SU-DHL-6 (cell line): ENCODE results near the gene TMEM131.

ENCODE experiments used
- H2AFZ ChIP-seq: fragments of 200-600 bp; sonication (generic); 2 replicates; pipeline ENCODE4 v1.6.1; 2014; ENCODE audit warnings: low read depth, mild to moderate bottlenecking, moderate library complexity, mixed read lengths, antibody characterized with exemption, low read length; ENCODE audit not compliant: severe bottlenecking
- H3F3A ChIP-seq: fragments of 200-600 bp; shearing (Covaris generic); 2 replicates; pipeline ENCODE4 v1.6.0; 2016; ENCODE audit warnings: antibody characterized with exemption, mild to moderate bottlenecking; ENCODE audit not compliant: insufficient read depth
- H3K27ac ChIP-seq: fragments of 200-600 bp; sonication (generic); 2 replicates; pipeline ENCODE4 v1.5.1; 2016; ENCODE audit warnings: low read depth, mild to moderate bottlenecking, low read length, moderate library complexity, mixed read lengths
- H3K27me3 ChIP-seq: fragments of 200-600 bp; sonication (generic), shearing (Covaris generic); 2 replicates; pipeline ENCODE4 v1.6.0; 2014; ENCODE audit warnings: mild to moderate bottlenecking, low read length
- H3K36me3 ChIP-seq: fragments of 200-600 bp; sonication (generic); 2 replicates; pipeline ENCODE4 v1.6.1; 2014; ENCODE audit warnings: mild to moderate bottlenecking, low read length, mixed read lengths
- H3K4me2 ChIP-seq: fragments of 300-600, 200-600 bp; shearing (Covaris generic), sonication (generic); 2 replicates; pipeline ENCODE4 v1.6.0; 2014; ENCODE audit warnings: low read length, low read depth, mild to moderate bottlenecking; ENCODE audit not compliant: poor library complexity, severe bottlenecking
- H3K4me3 ChIP-seq: fragments of 200-600 bp; sonication (generic); 2 replicates; pipeline ENCODE4 v1.5.1; 2014; ENCODE audit warnings: antibody characterized with exemption, low read length, mild to moderate bottlenecking, mixed read lengths; ENCODE audit not compliant: insufficient read depth, poor library complexity, severe bottlenecking
- H3K79me2 ChIP-seq: fragments of 200-600 bp; sonication (generic); 2 replicates; pipeline ENCODE4 v1.6.1; 2014; ENCODE audit warnings: mild to moderate bottlenecking, low read length, moderate library complexity; ENCODE audit not compliant: insufficient read depth
- H3K9ac ChIP-seq: fragments of 200-600 bp; sonication (generic); 2 replicates; pipeline ENCODE4 v1.7.0; 2014; ENCODE audit warnings: mild to moderate bottlenecking, low read length
- H3K9me2 ChIP-seq: fragments of 200-600 bp; sonication (generic); replicated peaks from 2 replicates; pipeline ENCODE4 v1.6.1; 2014; ENCODE audit warnings: low read length; ENCODE audit not compliant: insufficient read depth
- H3K9me3 ChIP-seq: fragments of 200-600 bp; sonication (generic); 2 replicates; pipeline ENCODE4 v1.6.1; 2014; ENCODE audit warnings: low read length, mixed read lengths; ENCODE audit not compliant: insufficient read depth
- H4K20me1 ChIP-seq: fragments of 200-600 bp; sonication (generic); 2 replicates; pipeline ENCODE4 v1.6.1; 2014; ENCODE audit warnings: low read depth, mild to moderate bottlenecking, antibody characterized with exemption, low read length, moderate library complexity, mixed read lengths
- CTCF ChIP-seq: fragments of 200-600 bp; sonication (generic); IDR thresholded peaks from one replicate; pipeline ENCODE4 v1.5.1; 2017; ENCODE audit warnings: antibody characterized with exemption, mild to moderate bottlenecking, low read length, moderate library complexity; ENCODE audit not compliant: insufficient read depth, poor library complexity, severe bottlenecking
- EZH2phosphoT487 ChIP-seq: fragments of 200-600 bp; sonication (generic), shearing (Covaris generic); conservative IDR thresholded peaks from 2 replicates; pipeline ENCODE4 v1.6.1; 2018; ENCODE audit warnings: mild to moderate bottlenecking, antibody characterized with exemption, low read length, moderate library complexity, mixed read lengths

The TMEM131 gene

GRCh38 chr2:98029718-98030222 is 34.0 kb upstream of the TMEM131 start:
- H3K27ac ChIP-seq = no peak overlapping the region
- no peaks in the 10 kb centered on the region for H4K20me1 ChIP-seq
- H3K79me2 ChIP-seq = no peaks in the 10 kb centered on the region
- no peak overlapping the region for H3K9ac ChIP-seq
- H3K9me3 ChIP-seq = no peaks in the 10 kb centered on the region
- H3F3A ChIP-seq = peaks cover 20% of the 10 kb centered on the region
- H3K27me3 ChIP-seq = no peaks in the 10 kb centered on the region
- no peaks in the 10 kb centered on the region for H3K9me2 ChIP-seq
- H3K36me3 ChIP-seq = no peaks in the 10 kb centered on the region
- H3K4me2 ChIP-seq = no peak overlapping the region
- no peak for TF ChIP-seq CTCF
- no peak for TF ChIP-seq EZH2phosphoT487
- no peak overlapping the region for H3K4me3 ChIP-seq
- no peak overlapping the region for H2AFZ ChIP-seq

- no peaks in the 10 kb centered on the region for H3K27me3 ChIP-seq
- no peak overlapping the region for H3K27ac ChIP-seq
- no peak overlapping the region for H2AFZ ChIP-seq
- no peak for TF ChIP-seq EZH2phosphoT487
- TF ChIP-seq CTCF = no peak
- no peaks in the 10 kb centered on the region for H3K9me3 ChIP-seq
- H3K9ac ChIP-seq = no peak overlapping the region
- H3K4me3 ChIP-seq = no peak overlapping the region
- H3K4me2 ChIP-seq = no peak overlapping the region
- H3F3A ChIP-seq = peaks cover 20% of the 10 kb centered on the region
- no peaks in the 10 kb centered on the region for H3K9me2 ChIP-seq
- H4K20me1 ChIP-seq = no peaks in the 10 kb centered on the region
- no peaks in the 10 kb centered on the region for H3K79me2 ChIP-seq
- H3K36me3 ChIP-seq = no peaks in the 10 kb centered on the region
These were observed 33.4 kb upstream of the TMEM131 start for GRCh38 chr2:98028931-98029717.

- Histone ChIP-seq H3K79me2 (no peaks in the 10 kb centered on the region), H3K9me2 (no peaks in the 10 kb centered on the region), H2AFZ (no peak overlapping the region), H3F3A (peaks cover 20% of the 10 kb centered on the region), H3K27me3 (no peaks in the 10 kb centered on the region), H3K4me3 (no peak overlapping the region), H3K4me2 (peak overlapping the region; percentile 61), H3K9ac (peak overlapping the region; percentile 31), H3K27ac (peak overlapping the region; percentile 87), H3K36me3 (no peaks in the 10 kb centered on the region), H3K9me3 (no peaks in the 10 kb centered on the region), H4K20me1 (no peaks in the 10 kb centered on the region)
- TF ChIP-seq CTCF (no peak), EZH2phosphoT487 (no peak)
These were observed 32.4 kb upstream of the TMEM131 start for GRCh38 chr2:98028101-98028561.
